Upper lobe of right lung (tissue), 1 donor: Measurements from ENCODE around the gene MND1. TPM values are rescaled to one million over a fixed set of nuclear protein-coding genes. Genes with fewer than 3 reads are reported as not detected.

Experiments
- ATAC-seq: fragments of 200-7000 bp; cut with Tn5 transposase; one replicate; pipeline ENCODE4 v1.9.1; 2020; ENCODE audit warnings: mild to moderate bottlenecking, moderate library complexity
- DNase-seq: peaks from one replicate; pipeline ENCODE4 v3.0.0-alpha.2; 2020
- H3K27ac ChIP-seq: fragments of 200-600 bp; one replicate; pipeline ENCODE4 v1.8.0; 2022
- H3K27me3 ChIP-seq: fragments of 200-600 bp; one replicate; pipeline ENCODE4 v1.8.0; 2022; ENCODE audit warnings: mild to moderate bottlenecking
- H3K36me3 ChIP-seq: fragments of 200-600 bp; one replicate; pipeline ENCODE4 v1.8.0; 2022
- H3K4me1 ChIP-seq: fragments of 200-600 bp; one replicate; pipeline ENCODE4 v1.8.0; 2022
- H3K4me3 ChIP-seq: fragments of 200-600 bp; one replicate; pipeline ENCODE4 v1.8.0; 2022; ENCODE audit warnings: mild to moderate bottlenecking
- H3K9me3 ChIP-seq: fragments of 200-600 bp; one replicate; pipeline ENCODE4 v1.8.0; 2022
- CTCF ChIP-seq: fragments of 200-600 bp; IDR thresholded peaks from one replicate; pipeline ENCODE4 v1.8.0; 2022; ENCODE audit warnings: antibody characterized with exemption
- intact Hi-C: fragments of 100-400 bp; cut with DNase I; formaldehyde crosslinking; loops from one replicate; pipeline ENCODE4 v1.11.0; 2022
- total RNA-seq: library from RNA; stranded (reverse); fragmentation: NEBNext Ultra II Directional; extraction: Animal tissue kit (Norgen Biotek cat#: 25700); gene quantifications from one replicate; pipeline ENCODE4 v1.2.1, GENCODE V29; 2021
- donor health status: DM: no; HTN: yes; CAD: no; lungs with severe emphysema.

The MND1 gene
- total RNA-seq, 1 donor from 2014 or later, result not detected

DNA sequence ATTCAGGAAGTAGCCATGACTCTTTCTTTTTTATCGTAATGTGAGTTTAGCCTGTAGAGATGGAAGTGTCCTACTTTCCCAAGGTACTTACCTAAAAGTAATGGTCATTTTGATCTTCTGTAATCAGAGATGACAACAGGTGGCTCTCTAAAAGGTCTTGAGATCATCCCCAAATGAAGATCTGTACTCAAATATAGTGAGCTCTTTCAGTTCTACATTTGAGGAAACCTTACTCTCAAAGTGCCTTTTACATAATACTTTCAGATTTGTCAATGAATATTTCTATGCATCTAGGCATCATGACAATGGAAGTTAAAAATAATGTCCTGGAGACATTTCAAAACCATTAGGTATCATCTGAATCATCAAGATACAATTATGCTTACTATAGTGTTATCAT lies 17.2 kb upstream of the MND1 start:
- peaks cover 14% of the 10 kb centered on the region for H3K36me3 ChIP-seq
- no peak overlapping the region for H3K4me3 ChIP-seq
- no peak overlapping the region for H3K27ac ChIP-seq
- DNase-seq (no peak), ATAC-seq (no peak)
- TF ChIP-seq CTCF, result no peak
- intact Hi-C loops, result no loop called here
- H3K27me3 ChIP-seq, result no peaks in the 10 kb centered on the region
- no peaks in the 10 kb centered on the region for H3K4me1 ChIP-seq
- H3K9me3 ChIP-seq, result no peaks in the 10 kb centered on the region

GRCh38 chr4:153332936-153333335 lies 11.6 kb upstream of the MND1 start:
- H3K27ac ChIP-seq, result no peak overlapping the region
- DNase-seq, result no peak
- intact Hi-C loops, result no loop called here
- TF ChIP-seq CTCF, result no peak
- no peaks in the 10 kb centered on the region for H3K4me1 ChIP-seq
- no peak for ATAC-seq
- no peaks in the 10 kb centered on the region for H3K9me3 ChIP-seq
- H3K27me3 ChIP-seq, result no peaks in the 10 kb centered on the region
- no peak overlapping the region for H3K4me3 ChIP-seq
- peaks cover 6% of the 10 kb centered on the region for H3K36me3 ChIP-seq

DNA sequence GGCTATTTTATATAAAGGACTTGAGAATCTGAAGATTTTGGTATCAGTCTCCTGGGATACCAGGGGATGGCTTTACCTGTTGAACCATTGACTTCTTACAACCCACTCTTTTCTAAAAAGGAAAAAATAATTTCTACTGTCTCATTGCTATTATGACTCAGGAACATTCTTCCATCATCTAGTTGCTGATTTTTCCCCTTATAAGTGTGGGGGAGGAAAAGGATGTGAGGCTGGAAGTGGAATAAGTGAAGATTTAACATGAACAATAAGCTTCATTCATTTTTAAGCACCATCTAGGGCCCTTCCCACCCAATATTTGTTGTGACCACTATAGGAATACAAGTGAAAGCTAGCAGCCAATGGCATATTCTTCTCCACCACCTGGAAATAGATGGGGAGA lies 10.6 kb upstream of the MND1 start:
- no peak for TF ChIP-seq CTCF
- intact Hi-C loops, result no loop called here
- H3K27ac ChIP-seq, result no peak overlapping the region
- no peak overlapping the region for H3K4me3 ChIP-seq
- ATAC-seq, result no peak
- H3K27me3 ChIP-seq, result no peaks in the 10 kb centered on the region
- no peaks in the 10 kb centered on the region for H3K9me3 ChIP-seq
- no peaks in the 10 kb centered on the region for H3K4me1 ChIP-seq
- DNase-seq, result no peak
- no peaks in the 10 kb centered on the region for H3K36me3 ChIP-seq

DNA sequence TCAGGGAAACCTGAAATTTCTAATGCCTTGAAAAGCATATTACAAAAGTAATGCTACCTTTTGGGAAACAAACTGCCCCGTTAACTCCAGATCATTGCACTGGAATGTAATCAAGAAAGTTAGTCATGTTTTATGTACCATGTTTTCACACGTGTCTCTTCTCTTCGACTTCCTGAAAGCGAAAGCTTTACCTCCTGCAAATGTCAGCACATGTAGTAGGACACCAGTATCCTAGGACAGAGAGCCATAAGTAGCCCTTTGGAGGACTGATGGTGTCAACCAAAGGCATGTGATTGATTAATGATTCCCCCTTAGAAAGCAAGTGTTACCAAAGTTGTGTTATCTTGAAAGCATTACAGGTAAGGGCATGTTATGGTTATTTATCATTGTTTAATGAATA lies 8.8 kb upstream of the MND1 start:
- Histone ChIP-seq H3K27me3 (no peaks in the 10 kb centered on the region), H3K36me3 (no peaks in the 10 kb centered on the region), H3K4me1 (no peaks in the 10 kb centered on the region), H3K4me3 (no peak overlapping the region), H3K27ac (no peak overlapping the region), H3K9me3 (no peaks in the 10 kb centered on the region)
- no peak for DNase-seq
- intact Hi-C loops, result no loop called here
- no peak for TF ChIP-seq CTCF
- ATAC-seq, result no peak

- no peak overlapping the region for H3K27ac ChIP-seq
- no peak for TF ChIP-seq CTCF
- intact Hi-C loops, result no loop called here
- no peaks in the 10 kb centered on the region for H3K36me3 ChIP-seq
- ATAC-seq, result no peak
- no peak for DNase-seq
- no peaks in the 10 kb centered on the region for H3K27me3 ChIP-seq
- no peaks in the 10 kb centered on the region for H3K9me3 ChIP-seq
- no peaks in the 10 kb centered on the region for H3K4me1 ChIP-seq
- H3K4me3 ChIP-seq, result no peak overlapping the region
These were observed 6.8 kb upstream of the MND1 start for GRCh38 chr4:153337686-153338085.

DNA sequence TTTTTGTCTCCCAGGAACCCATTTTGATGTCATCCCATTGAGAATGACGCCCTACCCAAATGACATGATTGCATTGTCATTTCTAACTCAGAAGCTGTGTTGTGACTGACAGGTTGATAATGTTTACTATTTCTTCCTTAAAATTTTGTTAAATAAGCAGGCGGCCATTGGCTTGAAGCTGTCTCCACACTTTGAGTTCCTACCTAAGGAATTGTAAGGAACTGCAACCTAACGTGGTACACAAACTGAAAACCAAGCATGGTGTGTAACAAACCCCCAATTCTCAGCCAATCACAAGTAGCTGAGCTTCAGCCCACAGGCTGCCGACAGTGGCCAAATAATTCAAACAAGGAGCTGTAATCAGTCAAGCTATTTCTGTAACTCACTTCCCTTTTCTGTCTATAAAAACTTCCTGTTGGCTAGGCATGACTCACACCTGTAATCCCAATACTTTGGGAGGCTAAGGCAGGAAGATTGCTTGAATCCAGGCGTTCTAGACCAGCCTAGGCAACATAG lies 2.9 kb upstream of the MND1 start:
- intact Hi-C loops, result loop anchor here (5.0 kb wide), 1 partner anchor 236 kb away; no protein-coding TSS in a partner anchor
- Histone ChIP-seq H3K27me3 (no peaks in the 10 kb centered on the region), H3K36me3 (no peaks in the 10 kb centered on the region), H3K9me3 (no peaks in the 10 kb centered on the region), H3K4me1 (peaks cover 9% of the 10 kb centered on the region), H3K4me3 (no peak overlapping the region), H3K27ac (no peak overlapping the region)
- peak; percentile 26 for ATAC-seq
- TF ChIP-seq CTCF, result no peak
- DNase-seq, result no peak
